HTERT RPE-1 (cell line): ENCODE data around the gene CBY3.
"Not testable (repeated sequence)": the region's sequence is repeated elsewhere in the genome, so short reads cannot be mapped to it uniquely, and the experiment has no call there.

Source experiments
- in situ Hi-C: fragments of 300-500 bp; cut with MboI; formaldehyde crosslinking; loops from 4 replicates; pipeline ENCODE4 v1.14.3; 2020; ENCODE audit warnings: low sequenced_read_pairs

The CBY3 gene

GRCh38 chr5:179678223-179679013 is 2.4 kb downstream of the CBY3 start:
- in situ Hi-C loops = no loop called here

GRCh38 chr5:179668391-179668790 is 12.4 kb downstream of the CBY3 start:
- in situ Hi-C loops = no loop called here

DNA sequence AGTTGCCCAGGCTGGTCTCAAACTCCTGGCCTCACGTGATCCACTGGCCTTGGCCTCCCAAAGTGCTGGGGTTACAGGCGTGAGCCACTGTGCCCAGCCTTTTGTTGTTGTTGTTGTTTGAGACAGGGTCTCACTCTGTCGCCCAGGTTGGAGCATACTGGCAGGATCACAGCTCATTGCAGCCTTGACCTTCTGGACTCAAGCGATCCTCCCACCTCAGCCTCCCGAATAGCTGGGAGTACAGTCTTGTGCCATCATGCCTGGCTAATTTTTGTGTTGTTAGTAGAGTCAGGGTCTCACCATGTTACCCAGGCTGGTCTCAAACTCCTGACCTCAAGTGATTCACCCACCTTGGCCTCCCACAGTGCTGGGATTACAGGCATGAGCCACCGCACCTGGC is 19.2 kb downstream of the CBY3 start:
- in situ Hi-C loops = not testable (repeated sequence)

DNA sequence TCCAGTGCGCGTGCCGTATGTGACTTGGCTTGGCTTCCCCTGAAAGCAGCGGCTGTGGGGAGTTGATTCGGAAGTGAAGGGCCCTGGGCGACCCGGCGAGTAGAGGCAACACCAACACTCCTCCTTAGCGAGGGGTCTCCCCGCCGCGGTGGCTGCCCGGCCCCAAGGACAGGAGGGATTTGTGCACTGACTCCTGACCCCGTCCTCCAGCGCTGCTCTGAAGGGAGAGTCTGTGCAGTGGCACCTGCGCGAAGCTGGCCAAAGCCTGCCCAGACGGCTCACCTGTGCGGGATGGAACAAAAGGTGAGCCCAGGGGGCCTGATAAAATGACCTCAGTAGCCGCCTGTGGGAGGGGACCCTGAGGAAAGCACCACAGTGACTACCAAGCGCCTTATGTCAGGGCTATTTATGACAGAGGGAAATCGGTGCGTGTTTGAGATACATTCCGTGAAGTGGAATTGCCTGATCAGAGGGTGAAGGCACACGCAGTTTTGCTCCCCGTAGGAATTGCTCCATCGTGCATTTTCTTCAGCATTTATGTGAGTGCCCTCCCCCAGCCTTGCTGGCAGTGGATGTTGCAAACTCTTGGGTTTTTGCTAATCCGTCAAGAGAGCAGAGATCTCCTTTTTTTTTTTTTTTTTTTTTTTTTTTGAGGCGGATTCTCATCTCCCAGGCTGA is 22.5 kb downstream of the CBY3 start:
- in situ Hi-C loops = not testable (repeated sequence)

DNA sequence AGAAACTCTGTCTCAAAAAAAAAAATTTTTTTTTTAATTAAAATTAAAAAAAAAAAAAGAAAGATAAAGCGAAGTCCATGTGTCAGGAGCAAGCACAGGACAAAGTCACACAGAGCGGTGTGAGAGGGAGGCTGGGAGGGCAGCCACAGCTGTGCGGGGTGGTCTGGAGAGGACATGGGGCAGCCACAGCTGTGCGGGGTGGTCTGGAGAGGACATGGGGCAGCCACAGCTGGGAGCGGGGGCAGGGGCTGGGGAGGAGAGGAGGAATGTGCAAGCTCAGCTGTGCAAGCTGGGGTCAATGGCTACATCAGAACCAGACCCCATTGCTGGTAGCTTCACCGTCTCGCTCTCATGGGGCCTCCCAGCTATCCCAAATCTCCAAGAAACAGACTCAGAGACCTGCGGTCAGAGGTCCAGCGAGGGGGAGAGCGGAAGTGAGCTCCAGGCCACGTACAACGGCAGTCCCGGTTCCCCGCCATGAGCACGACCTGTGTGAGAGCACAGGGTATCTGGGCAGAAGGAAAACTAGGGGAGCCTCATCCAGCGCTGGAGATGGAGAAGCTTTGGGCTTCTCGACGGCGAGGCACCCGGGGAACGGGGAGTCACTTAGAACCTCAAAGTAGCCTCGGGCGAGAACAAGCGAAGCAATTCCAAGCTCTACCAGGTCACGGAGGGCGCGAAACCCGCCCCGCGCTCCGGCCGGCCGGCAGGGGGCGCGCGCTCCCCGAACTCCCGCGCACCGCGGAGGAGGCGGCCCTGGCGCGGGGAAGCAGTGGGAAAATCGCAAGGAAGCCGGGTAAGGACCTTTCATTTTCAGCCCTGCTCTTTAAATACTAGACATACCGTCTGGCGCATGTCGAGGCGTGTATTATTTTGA is 23.3 kb downstream of the CBY3 start:
- in situ Hi-C loops = not testable (repeated sequence)

DNA sequence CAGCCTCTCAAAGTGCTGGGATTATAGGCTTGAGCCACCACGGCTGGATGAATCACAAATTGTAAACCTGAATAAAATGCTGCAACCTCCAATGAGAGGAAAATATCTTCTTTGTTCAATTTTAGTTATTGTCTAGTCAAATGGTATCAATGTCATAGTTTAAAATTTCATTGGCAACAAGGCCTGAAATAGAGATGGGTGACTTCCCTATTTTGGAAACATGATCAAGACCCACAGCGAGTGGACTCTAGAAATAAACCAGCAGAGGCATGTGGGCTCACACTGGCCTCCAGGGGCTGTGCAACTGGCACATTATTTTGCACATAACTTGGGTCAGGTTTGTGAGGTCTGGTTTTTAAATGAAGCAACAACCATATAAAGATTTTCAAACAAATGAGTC is 27.7 kb downstream of the CBY3 start:
- in situ Hi-C loops = not testable (repeated sequence)

GRCh38 chr5:179650245-179650644 is 30.6 kb downstream of the CBY3 start:
- in situ Hi-C loops = not testable (repeated sequence)

- in situ Hi-C loops = not testable (repeated sequence)
Observed at GRCh38 chr5:179649166-179649703, 31.6 kb downstream of the CBY3 start.

DNA sequence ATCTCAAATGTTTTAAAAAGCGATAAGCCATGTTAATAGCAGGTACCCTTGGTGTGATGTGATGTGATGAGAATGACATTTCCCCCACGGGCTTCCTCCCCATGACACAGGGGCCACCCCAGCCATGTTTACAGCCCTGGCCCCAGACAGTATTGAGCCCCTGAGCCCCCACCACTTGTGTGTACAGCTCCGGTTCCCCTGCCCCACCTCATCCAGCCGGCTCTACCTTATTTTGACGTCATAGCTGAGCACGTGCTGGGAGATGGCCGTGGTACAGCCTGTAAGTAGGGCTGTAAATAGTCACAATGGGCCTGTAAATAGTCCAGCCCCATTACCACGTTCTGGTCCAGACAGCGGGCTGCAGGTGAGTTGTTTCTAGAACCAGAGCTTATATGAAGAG is 32.4 kb downstream of the CBY3 start:
- in situ Hi-C loops = no loop called here

GRCh38 chr5:179644766-179645165 is 36.1 kb downstream of the CBY3 start:
- in situ Hi-C loops = not testable (repeated sequence)

DNA sequence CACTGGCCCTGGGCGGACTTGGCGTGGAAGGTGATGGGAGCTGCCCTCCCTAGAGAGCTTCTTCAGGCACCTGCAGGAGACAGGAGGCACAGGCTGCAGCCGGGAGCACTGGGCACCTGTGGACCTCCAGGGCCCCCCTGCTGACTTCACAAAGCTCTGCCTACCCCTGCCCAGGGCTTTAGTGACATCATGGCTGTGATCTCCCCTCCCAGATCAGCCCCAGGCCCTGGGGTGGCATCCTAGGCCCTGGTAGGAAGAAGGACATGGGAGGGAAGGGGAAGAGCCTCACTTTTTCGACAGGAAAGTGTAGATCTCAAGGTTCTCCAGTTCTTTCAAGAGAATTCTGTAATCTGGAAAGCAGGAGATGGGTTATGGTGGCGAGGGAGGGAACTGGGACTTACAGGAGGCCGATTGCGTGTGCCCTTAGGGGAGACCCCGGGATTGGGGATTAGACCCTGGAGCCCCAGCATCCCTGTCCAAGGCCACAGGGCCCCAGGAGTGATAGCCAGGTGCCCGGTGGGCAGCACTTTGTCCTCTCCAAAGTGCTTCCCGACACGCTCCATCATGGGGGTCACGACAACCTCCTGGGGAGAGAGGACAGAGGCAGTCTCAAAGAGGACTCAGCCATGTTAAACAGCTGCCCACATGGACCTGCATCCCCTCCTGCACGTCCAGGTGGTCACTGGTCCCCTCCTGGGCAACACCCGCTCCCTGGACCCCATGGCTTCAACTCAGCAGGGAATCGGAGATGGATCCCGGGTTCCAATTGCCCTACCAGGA is 37.5 kb downstream of the CBY3 start:
- in situ Hi-C loops = not testable (repeated sequence)

GRCh38 chr5:179642626-179643025 is 38.2 kb downstream of the CBY3 start:
- in situ Hi-C loops = not testable (repeated sequence)

- in situ Hi-C loops = not testable (repeated sequence)
Observed at GRCh38 chr5:179641745-179642144, 39.1 kb downstream of the CBY3 start.

DNA sequence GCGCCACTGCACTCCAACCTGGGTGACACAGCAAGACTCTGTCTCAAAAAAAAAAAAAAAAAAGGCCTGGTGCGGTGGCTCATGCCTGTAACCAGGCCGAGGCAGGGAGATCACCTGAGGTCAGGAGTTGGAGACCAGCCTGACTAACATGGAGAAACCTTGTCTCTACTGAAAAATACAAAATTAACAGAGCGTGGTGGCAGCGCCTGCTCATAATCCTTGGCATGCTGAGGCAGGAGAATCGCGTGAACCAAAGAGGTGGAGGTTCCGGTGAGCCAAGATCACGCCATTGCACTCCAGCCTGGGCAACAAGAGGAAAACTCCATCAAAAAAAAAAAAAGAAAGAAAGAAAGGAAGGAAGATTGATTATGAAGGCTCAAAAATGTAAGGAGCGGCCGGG is 41.5 kb downstream of the CBY3 start:
- in situ Hi-C loops = not testable (repeated sequence)

DNA sequence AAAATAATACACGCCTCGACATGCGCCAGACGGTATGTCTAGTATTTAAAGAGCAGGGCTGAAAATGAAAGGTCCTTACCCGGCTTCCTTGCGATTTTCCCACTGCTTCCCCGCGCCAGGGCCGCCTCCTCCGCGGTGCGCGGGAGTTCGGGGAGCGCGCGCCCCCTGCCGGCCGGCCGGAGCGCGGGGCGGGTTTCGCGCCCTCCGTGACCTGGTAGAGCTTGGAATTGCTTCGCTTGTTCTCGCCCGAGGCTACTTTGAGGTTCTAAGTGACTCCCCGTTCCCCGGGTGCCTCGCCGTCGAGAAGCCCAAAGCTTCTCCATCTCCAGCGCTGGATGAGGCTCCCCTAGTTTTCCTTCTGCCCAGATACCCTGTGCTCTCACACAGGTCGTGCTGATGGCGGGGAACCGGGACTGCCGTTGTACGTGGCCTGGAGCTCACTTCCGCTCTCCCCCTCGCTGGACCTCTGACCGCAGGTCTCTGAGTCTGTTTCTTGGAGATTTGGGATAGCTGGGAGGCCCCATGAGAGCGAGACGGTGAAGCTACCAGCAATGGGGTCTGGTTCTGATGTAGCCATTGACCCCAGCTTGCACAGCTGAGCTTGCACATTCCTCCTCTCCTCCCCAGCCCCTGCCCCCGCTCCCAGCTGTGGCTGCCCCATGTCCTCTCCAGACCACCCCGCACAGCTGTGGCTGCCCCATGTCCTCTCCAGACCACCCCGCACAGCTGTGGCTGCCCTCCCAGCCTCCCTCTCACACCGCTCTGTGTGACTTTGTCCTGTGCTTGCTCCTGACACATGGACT is 46.3 kb downstream of the CBY3 start:
- in situ Hi-C loops = not testable (repeated sequence)

DNA sequence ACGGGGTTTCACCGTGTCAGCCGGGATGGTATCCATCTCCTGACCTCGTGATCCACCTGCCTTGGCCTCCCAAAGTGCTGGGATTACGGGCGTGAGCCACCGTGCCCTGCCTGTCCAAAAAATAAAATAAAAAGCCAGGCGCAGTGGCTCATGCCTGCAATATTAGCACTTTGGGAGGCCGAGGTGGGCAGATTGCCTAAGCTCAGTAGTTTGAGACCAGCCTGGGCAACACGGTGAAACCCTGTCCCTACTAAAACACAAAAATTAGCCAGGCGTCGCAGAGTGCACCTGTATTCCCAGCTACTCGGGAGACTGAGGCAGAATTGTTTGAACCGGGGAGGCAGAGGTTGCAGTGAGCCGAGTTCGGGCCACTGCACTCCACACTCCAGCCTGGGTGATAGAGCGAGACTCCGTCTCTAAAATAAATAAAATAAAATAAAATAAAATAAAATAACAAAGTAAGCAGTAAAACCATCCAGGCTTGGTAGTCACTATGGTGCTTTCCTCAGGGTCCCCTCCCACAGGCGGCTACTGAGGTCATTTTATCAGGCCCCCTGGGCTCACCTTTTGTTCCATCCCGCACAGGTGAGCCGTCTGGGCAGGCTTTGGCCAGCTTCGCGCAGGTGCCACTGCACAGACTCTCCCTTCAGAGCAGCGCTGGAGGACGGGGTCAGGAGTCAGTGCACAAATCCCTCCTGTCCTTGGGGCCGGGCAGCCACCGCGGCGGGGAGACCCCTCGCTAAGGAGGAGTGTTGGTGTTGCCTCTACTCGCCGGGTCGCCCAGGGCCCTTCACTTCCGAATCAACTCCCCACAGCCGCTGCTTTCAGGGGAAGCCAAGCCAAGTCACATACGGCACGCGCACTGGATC is 47.1 kb downstream of the CBY3 start:
- in situ Hi-C loops = not testable (repeated sequence)
